NT2/D1 (cell line): ENCODE results near the gene HOXD4.

Experiments used
- SUZ12 ChIP-seq: IDR thresholded peaks from 2 replicates; pipeline ENCODE4 v1.6.1; 2011; ENCODE audit not compliant: insufficient read length, insufficient read depth; ENCODE audit errors: extremely low read depth
- YY1 ChIP-seq: IDR thresholded peaks from 2 replicates; pipeline ENCODE4 v1.6.1; 2011; ENCODE audit not compliant: insufficient read length, insufficient read depth
- ZNF274 ChIP-seq: IDR thresholded peaks from 2 replicates; pipeline ENCODE4 v1.6.1; 2011; ENCODE audit warnings: mild to moderate bottlenecking, low read depth, low read length

- TF ChIP-seq SUZ12 (no peak), YY1 (no peak), ZNF274 (no peak)
Measured at GRCh38 chr2:176117823-176118371, 33.5 kb upstream of the HOXD4 start.
